ENCODE data around the gene TMEM140. TPM values are rescaled to one million over a fixed set of nuclear protein-coding genes. Genes with fewer than 3 reads are reported as not detected.
"Not testable (repeated sequence)": the region's sequence is repeated elsewhere in the genome, so short reads cannot be mapped to it uniquely, and the experiment has no call there.

TMEM140 gene
- total RNA-seq, 3 donors from 2014 or later = 4.2 to 6.6 (median 6.4) TPM

GRCh38 chr7:135162382-135163001 is 14.6 kb downstream of the TMEM140 start:
- Mint-ChIP-seq H3K9me3 (peaks cover 11% of the 10 kb centered on the region), H3K4me3 (no peak overlapping the region), H3K36me3 (ENCODE audit: insufficient read depth) (peaks cover 64% of the 10 kb centered on the region), H3K27me3 (ENCODE audit: low read depth) (no peaks in the 10 kb centered on the region), H3K4me1 (ENCODE audit: low read depth) (peaks cover 51% of the 10 kb centered on the region)
- no peak for DNase-seq
- ATAC-seq = no peak

- Mint-ChIP-seq H3K27me3 (ENCODE audit: low read depth) (no peaks in the 10 kb centered on the region), H3K4me1 (ENCODE audit: low read depth) (peaks cover 55% of the 10 kb centered on the region), H3K4me3 (no peak overlapping the region), H3K36me3 (ENCODE audit: insufficient read depth) (peaks cover 54% of the 10 kb centered on the region), H3K9me3 (peaks cover 8% of the 10 kb centered on the region)
- no peak for ATAC-seq
- no peak for DNase-seq
Measured at GRCh38 chr7:135164357-135165061, 16.6 kb downstream of the TMEM140 start.

GRCh38 chr7:135165862-135166261 is 18.0 kb downstream of the TMEM140 start:
- Mint-ChIP-seq H3K9me3 (peaks cover 4% of the 10 kb centered on the region), H3K27me3 (ENCODE audit: low read depth) (no peaks in the 10 kb centered on the region), H3K4me1 (ENCODE audit: low read depth) (peaks cover 48% of the 10 kb centered on the region), H3K36me3 (ENCODE audit: insufficient read depth) (peaks cover 42% of the 10 kb centered on the region), H3K4me3 (no peak overlapping the region)
- DNase-seq = no peak
- ATAC-seq = no peak

GRCh38 chr7:135166338-135166990 is 18.6 kb downstream of the TMEM140 start:
- Mint-ChIP-seq H3K27me3 (ENCODE audit: low read depth) (no peaks in the 10 kb centered on the region), H3K4me1 (ENCODE audit: low read depth) (peaks cover 45% of the 10 kb centered on the region), H3K36me3 (ENCODE audit: insufficient read depth) (peaks cover 36% of the 10 kb centered on the region), H3K4me3 (no peak overlapping the region), H3K9me3 (peaks cover 4% of the 10 kb centered on the region)
- ATAC-seq = no peak
- DNase-seq = no peak

- Mint-ChIP-seq H3K4me1 (ENCODE audit: low read depth) (peaks cover 51% of the 10 kb centered on the region), H3K4me3 (peak overlapping the region; percentile 26), H3K9me3 (peaks cover under 1% of the 10 kb centered on the region), H3K27me3 (ENCODE audit: low read depth) (no peaks in the 10 kb centered on the region), H3K36me3 (ENCODE audit: insufficient read depth) (peaks cover 27% of the 10 kb centered on the region)
- ATAC-seq (no peak), DNase-seq (no peak)
Measured at GRCh38 chr7:135167365-135167917, 19.6 kb downstream of the TMEM140 start.

- Mint-ChIP-seq H3K4me1 (ENCODE audit: low read depth) (peaks cover 49% of the 10 kb centered on the region), H3K9me3 (no peaks in the 10 kb centered on the region), H3K4me3 (peak overlapping the region; percentile 26), H3K36me3 (ENCODE audit: insufficient read depth) (peaks cover 24% of the 10 kb centered on the region), H3K27me3 (ENCODE audit: low read depth) (no peaks in the 10 kb centered on the region)
- ATAC-seq (no peak), DNase-seq (peak; percentile 42)
Measured at GRCh38 chr7:135168001-135168400, 20.1 kb downstream of the TMEM140 start.

- H3K27me3 Mint-ChIP-seq (ENCODE audit: low read depth) = no peaks in the 10 kb centered on the region
- ATAC-seq (no peak), DNase-seq (no peak)
- no peaks in the 10 kb centered on the region for H3K9me3 Mint-ChIP-seq
- peaks cover 48% of the 10 kb centered on the region for H3K4me1 Mint-ChIP-seq (ENCODE audit: low read depth)
- H3K4me3 Mint-ChIP-seq = peak overlapping the region; percentile 96
- H3K36me3 Mint-ChIP-seq (ENCODE audit: insufficient read depth) = peaks cover 23% of the 10 kb centered on the region
Measured at GRCh38 chr7:135168489-135169140, 20.7 kb downstream of the TMEM140 start.

- ATAC-seq (peak; percentile 2 to 15), DNase-seq (peak; percentile 50)
- Mint-ChIP-seq H3K36me3 (ENCODE audit: insufficient read depth) (peaks cover 17% of the 10 kb centered on the region), H3K4me3 (peak overlapping the region; percentile 96), H3K27me3 (ENCODE audit: low read depth) (no peaks in the 10 kb centered on the region), H3K4me1 (ENCODE audit: low read depth) (peaks cover 44% of the 10 kb centered on the region), H3K9me3 (no peaks in the 10 kb centered on the region)
Measured at GRCh38 chr7:135169141-135169963, 21.5 kb downstream of the TMEM140 start.

GRCh38 chr7:135169964-135170273 is 22.0 kb downstream of the TMEM140 start:
- ATAC-seq = no peak
- no peaks in the 10 kb centered on the region for H3K27me3 Mint-ChIP-seq (ENCODE audit: low read depth)
- H3K9me3 Mint-ChIP-seq = no peaks in the 10 kb centered on the region
- H3K36me3 Mint-ChIP-seq (ENCODE audit: insufficient read depth) = peaks cover 17% of the 10 kb centered on the region
- no peak for DNase-seq
- H3K4me1 Mint-ChIP-seq (ENCODE audit: low read depth) = peaks cover 44% of the 10 kb centered on the region
- peak overlapping the region; percentile 96 for H3K4me3 Mint-ChIP-seq

GRCh38 chr7:135170274-135170997 is 22.6 kb downstream of the TMEM140 start, which contains the start of gene CYREN:
Gene CYREN, minus strand, starts transcription at chr7:135170707. Its CDS starts 1,785 bp downstream, at chr7:135168922.
- Mint-ChIP-seq H3K4me3 (peak within 1 kb of the TSS; percentile 96), H3K27me3 (ENCODE audit: low read depth) (no peaks in the 10 kb centered on the region), H3K4me1 (ENCODE audit: low read depth) (peaks cover 44% of the 10 kb centered on the region), H3K36me3 (ENCODE audit: insufficient read depth) (peaks cover 12% of the 10 kb centered on the region), H3K9me3 (no peaks in the 10 kb centered on the region)
- peak; percentile 88 for DNase-seq
- ATAC-seq = peak; percentile 85 to 86

GRCh38 chr7:135170998-135171481 is 23.2 kb downstream of the TMEM140 start:
- DNase-seq; ATAC-seq; H3K27me3 Mint-ChIP-seq (ENCODE audit: low read depth); H3K9me3 Mint-ChIP-seq: not testable (repeated sequence)
- Mint-ChIP-seq H3K4me1 (ENCODE audit: low read depth) (peaks cover 44% of the 10 kb centered on the region), H3K4me3 (peak overlapping the region; percentile 96), H3K36me3 (ENCODE audit: insufficient read depth) (peaks cover 11% of the 10 kb centered on the region)

GRCh38 chr7:135171581-135172291 is 23.9 kb downstream of the TMEM140 start:
- not testable (repeated sequence) for H3K27me3 Mint-ChIP-seq (ENCODE audit: low read depth); DNase-seq; H3K9me3 Mint-ChIP-seq; ATAC-seq
- peak overlapping the region; percentile 96 for H3K4me3 Mint-ChIP-seq
- H3K36me3 Mint-ChIP-seq (ENCODE audit: insufficient read depth) = peaks cover 18% of the 10 kb centered on the region
- H3K4me1 Mint-ChIP-seq (ENCODE audit: low read depth) = peaks cover 43% of the 10 kb centered on the region
